ENCODE results near the gene SEZ6L. TPM values are rescaled to one million over a fixed set of nuclear protein-coding genes. Genes with fewer than 3 reads are reported as not detected.

The SEZ6L gene
- total RNA-seq, 1 experiment from 2014 or later = 0.13 TPM

- no peak overlapping the region for H2BK12ac ChIP-seq (ENCODE audit: insufficient read length, low read depth, low read length)
- no peaks in the 10 kb centered on the region for H3K23me2 ChIP-seq (ENCODE audit: insufficient read length, low read depth, low read length, poor library complexity, severe bottlenecking)
- TF ChIP-seq, protein P1, sequence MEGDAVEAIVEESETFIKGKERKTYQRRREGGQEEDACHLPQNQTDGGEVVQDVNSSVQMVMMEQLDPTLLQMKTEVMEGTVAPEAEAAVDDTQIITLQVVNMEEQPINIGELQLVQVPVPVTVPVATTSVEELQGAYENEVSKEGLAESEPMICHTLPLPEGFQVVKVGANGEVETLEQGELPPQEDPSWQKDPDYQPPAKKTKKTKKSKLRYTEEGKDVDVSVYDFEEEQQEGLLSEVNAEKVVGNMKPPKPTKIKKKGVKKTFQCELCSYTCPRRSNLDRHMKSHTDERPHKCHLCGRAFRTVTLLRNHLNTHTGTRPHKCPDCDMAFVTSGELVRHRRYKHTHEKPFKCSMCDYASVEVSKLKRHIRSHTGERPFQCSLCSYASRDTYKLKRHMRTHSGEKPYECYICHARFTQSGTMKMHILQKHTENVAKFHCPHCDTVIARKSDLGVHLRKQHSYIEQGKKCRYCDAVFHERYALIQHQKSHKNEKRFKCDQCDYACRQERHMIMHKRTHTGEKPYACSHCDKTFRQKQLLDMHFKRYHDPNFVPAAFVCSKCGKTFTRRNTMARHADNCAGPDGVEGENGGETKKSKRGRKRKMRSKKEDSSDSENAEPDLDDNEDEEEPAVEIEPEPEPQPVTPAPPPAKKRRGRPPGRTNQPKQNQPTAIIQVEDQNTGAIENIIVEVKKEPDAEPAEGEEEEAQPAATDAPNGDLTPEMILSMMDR (conservative IDR thresholded peaks at IDR 0.05) = no peak
- no peak overlapping the region for H3T11ph ChIP-seq (ENCODE audit: low read length)
- no CpG with 5 or more reads among the region's 7 CpGs for WGBS (ENCODE audit: extremely low coverage, insufficient read length, low lambda C conversion rate)
- DNase-seq = no peak
- no peak overlapping the region for H2BK5ac ChIP-seq (ENCODE audit: insufficient read length, low read length)
- no peak overlapping the region for H3K18ac ChIP-seq (ENCODE audit: insufficient read length, low read depth, low read length)
- H3K4ac ChIP-seq (ENCODE audit: low read depth, low read length) = no peak overlapping the region
- H3K27ac Mint-ChIP-seq = no peak overlapping the region
- H2BK120ac ChIP-seq (ENCODE audit: low read depth, low read length, poor library complexity, severe bottlenecking) = no peak overlapping the region
- H2AFZ ChIP-seq (ENCODE audit: low read length) = no peak overlapping the region
- no peaks in the 10 kb centered on the region for H3K79me2 ChIP-seq (ENCODE audit: insufficient read depth, low read length)
- H3K27me3 ChIP-seq (ENCODE audit: insufficient read depth, low read length) = no peaks in the 10 kb centered on the region
- no peaks in the 10 kb centered on the region for H4K20me1 ChIP-seq (ENCODE audit: control insufficient read depth, insufficient read depth, insufficient read length)
- no peaks in the 10 kb centered on the region for H3K4me1 ChIP-seq (ENCODE audit: insufficient read depth, low read length)
- no peak overlapping the region for H4K5ac ChIP-seq (ENCODE audit: insufficient read length, low read depth, low read length)
- peaks cover 45% of the 10 kb centered on the region for H3K27me3 Mint-ChIP-seq (ENCODE audit: low read depth)
- no peaks in the 10 kb centered on the region for H3K36me3 Mint-ChIP-seq (ENCODE audit: insufficient read depth in 1 of 3, low read depth in 3 of 3)
- H3K4me1 Mint-ChIP-seq = peaks cover 4 to 8% of the 10 kb centered on the region in 2 experiments
- H3K4me2 ChIP-seq (ENCODE audit: insufficient read depth, insufficient read length, low read length) = no peak overlapping the region
- H3K56ac ChIP-seq (ENCODE audit: insufficient read length, low read depth, low read length) = no peak overlapping the region
- no peak overlapping the region for H2AK5ac ChIP-seq (ENCODE audit: insufficient read length, low read length)
- no peaks in the 10 kb centered on the region for H3K79me1 ChIP-seq (ENCODE audit: insufficient read depth, low read depth, low read length, poor library complexity, severe bottlenecking)
- H3K23ac ChIP-seq (ENCODE audit: insufficient read length, low read depth, low read length) = no peak overlapping the region
- H2BK20ac ChIP-seq (ENCODE audit: low read depth, low read length, poor library complexity, severe bottlenecking) = no peak overlapping the region
- no peak overlapping the region for H3K14ac ChIP-seq (ENCODE audit: insufficient read depth, low read length)
- no peaks in the 10 kb centered on the region; a peak in 1 of 5 replicates for H3K9me3 Mint-ChIP-seq
- H4K91ac ChIP-seq (ENCODE audit: insufficient read length, low read depth, low read length) = no peak overlapping the region
- H3K9me3 ChIP-seq (ENCODE audit: control insufficient read depth, low read depth, low read length) = no peaks in the 10 kb centered on the region
- no peak overlapping the region for H4K8ac ChIP-seq (replicated peaks; ENCODE audit: insufficient read length, low read depth, low read length)
- no peak overlapping the region for H2BK15ac ChIP-seq (ENCODE audit: low read depth, low read length)
- H3K4me3 Mint-ChIP-seq = no peak overlapping the region
- H3K27ac ChIP-seq (ENCODE audit: insufficient read length, low read depth, low read length) = no peak overlapping the region
- no peak overlapping the region for H3K9ac ChIP-seq (ENCODE audit: extremely low read depth, insufficient read length, low read length)
Measured at GRCh38 chr22:26215736-26216135, 46.5 kb downstream of the SEZ6L start.
